HUES64 (cell line): ENCODE measurements around the gene KCNG2.

Experiments used
- H3K27ac ChIP-seq: 2 replicates; pipeline ENCODE4 v1.7.0; 2013; ENCODE audit warnings: low read depth, low read length, inconsistent platforms
- H3K27me3 ChIP-seq: 2 replicates; pipeline ENCODE4 v1.6.1; 2013; ENCODE audit warnings: mild to moderate bottlenecking, low read length; ENCODE audit not compliant: insufficient read depth
- H3K36me3 ChIP-seq: 2 replicates; pipeline ENCODE4 v1.6.1; 2013; ENCODE audit warnings: mild to moderate bottlenecking, low read length; ENCODE audit not compliant: insufficient read depth
- H3K4me1 ChIP-seq: 2 replicates; pipeline ENCODE4 v1.6.1; 2013; ENCODE audit warnings: mild to moderate bottlenecking, low read length, moderate library complexity; ENCODE audit not compliant: insufficient read depth
- H3K4me3 ChIP-seq: 2 replicates; pipeline ENCODE4 v1.5.1; 2013; ENCODE audit warnings: mild to moderate bottlenecking, low read length, moderate library complexity
- H3K9ac ChIP-seq: 2 replicates; pipeline ENCODE4 v1.6.1; 2013; ENCODE audit warnings: mild to moderate bottlenecking, low read depth, low read length
- H3K9me3 ChIP-seq: 2 replicates; pipeline ENCODE4 v1.6.1; 2013; ENCODE audit warnings: low read depth, low read length; ENCODE audit not compliant: insufficient read depth
- WGBS: fragments of 150-250, 120-280 bp; methylation state at CpG from one replicate; pipeline ENCODE4 v1.1.7; 2013; ENCODE audit warnings: missing lambda C conversion rate; 5-methylcytosine and 5-hydroxymethylcytosine counted together

Gene KCNG2

DNA sequence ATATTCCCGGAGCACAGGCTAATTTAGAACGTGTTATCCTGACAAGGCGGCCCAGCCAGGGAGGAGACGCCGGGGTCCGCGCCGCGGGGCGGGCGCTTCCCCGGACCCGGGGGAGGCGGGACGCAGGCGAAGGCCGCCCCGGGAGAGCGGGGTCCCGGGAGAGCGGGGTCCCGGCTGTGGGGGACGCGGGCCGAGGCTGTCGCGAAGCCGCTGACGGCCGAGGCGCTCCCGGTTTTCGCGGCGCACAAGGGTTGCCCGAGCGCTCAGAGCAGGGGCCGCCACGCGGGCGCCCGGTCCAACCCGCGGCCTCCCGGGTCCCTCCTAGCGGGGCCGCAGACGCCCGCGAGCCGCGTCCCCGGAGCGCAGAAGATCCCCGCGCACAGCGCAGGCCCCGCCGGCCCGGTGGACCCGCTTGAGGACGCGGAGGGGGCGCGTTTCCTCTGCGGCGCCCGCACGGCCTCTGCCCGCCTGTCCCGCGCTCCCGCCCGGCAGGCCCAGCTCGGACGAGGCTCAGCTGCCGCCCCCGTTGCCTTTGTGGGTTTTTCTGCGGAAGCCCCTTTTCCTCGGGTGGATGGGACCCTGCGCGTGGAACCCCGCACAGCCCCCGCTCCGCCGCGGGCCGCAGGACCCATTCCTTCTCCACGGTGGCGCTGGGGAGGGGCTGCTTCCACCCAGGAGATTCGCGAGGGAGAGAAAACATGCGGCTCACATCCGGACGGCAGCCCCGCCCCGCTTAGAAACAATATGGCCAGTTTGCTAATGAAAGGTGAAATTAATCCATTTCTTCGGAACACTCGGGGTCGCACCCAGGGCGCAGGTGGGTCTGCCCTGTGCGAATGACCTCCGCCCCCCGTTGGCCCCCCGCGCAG is 9.6 kb upstream of the KCNG2 start:
- Histone ChIP-seq H3K4me3 (peak overlapping the region; percentile 48), H3K36me3 (no peaks in the 10 kb centered on the region), H3K4me1 (no peaks in the 10 kb centered on the region), H3K27me3 (peaks cover 82% of the 10 kb centered on the region), H3K9me3 (no peaks in the 10 kb centered on the region), H3K9ac (peak overlapping the region; percentile 54; the same call in 1 of the 2 replicates), H3K27ac (no peak overlapping the region)
- WGBS, result 8% methylated on average over 106 of the region's 106 CpGs

DNA sequence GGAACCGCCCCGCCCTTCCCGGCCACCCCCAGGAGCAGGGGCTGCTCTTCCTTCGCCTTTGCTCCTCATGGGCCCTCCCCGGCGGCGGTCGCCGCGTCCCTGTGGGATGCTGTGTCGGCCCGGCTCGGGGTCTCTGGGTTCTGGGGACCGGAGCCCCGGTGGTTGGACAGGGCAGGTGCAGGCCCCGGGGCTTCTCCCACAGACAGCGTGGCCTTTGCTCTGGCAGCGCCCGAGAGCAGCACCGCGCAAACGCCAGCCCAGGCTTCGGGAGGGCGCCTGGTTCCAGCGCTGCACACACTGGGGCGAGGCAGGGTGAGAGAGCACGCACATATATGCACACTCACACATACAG is 9.0 kb upstream of the KCNG2 start:
- no peak overlapping the region for H3K9ac ChIP-seq
- H3K4me3 ChIP-seq, result peak overlapping the region; percentile 48; the same call in 1 of the 2 replicates
- H3K27ac ChIP-seq, result no peak overlapping the region
- H3K36me3 ChIP-seq, result no peaks in the 10 kb centered on the region
- H3K27me3 ChIP-seq, result peaks cover 80% of the 10 kb centered on the region
- H3K4me1 ChIP-seq, result no peaks in the 10 kb centered on the region
- H3K9me3 ChIP-seq, result no peaks in the 10 kb centered on the region
- WGBS, result 66% methylated on average over 27 of the region's 27 CpGs

DNA sequence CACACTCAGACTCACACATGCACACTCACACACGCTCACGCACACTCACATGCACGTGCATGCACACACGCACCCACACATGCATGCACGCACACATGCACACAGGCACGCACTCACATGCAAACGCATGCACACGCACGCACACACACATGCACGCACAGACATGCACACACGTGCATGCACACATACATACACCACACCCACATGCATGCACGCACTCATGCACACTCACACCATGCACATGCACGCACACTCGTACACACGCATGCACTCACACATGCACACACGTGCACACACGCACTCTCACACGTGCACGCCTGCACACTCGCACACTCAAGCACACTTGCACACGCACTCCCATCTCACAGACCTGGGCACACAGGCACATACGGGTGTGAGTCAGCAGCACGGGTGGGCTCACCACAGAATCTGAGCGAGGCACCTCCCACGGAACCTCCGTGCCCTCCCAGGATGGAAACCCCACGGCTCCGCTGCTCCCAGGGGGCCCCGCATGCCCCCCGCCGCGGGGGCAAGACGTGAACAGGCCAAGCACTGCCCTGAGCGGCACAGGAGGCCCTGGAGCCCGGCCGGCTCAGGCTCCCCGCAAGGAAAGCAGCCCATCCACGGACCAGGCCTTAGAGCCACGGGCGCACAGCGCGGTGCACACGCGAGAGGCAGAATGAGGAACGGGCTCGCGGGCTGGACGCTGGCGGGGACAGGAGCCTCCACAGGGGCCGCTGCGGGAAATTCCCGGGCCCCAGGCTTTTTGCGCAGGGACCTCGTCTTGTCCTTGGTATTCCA is 8.4 kb upstream of the KCNG2 start:
- WGBS, result 94% methylated on average over 54 of the region's 54 CpGs
- Histone ChIP-seq H3K4me1 (no peaks in the 10 kb centered on the region), H3K9me3 (no peaks in the 10 kb centered on the region), H3K27me3 (peaks cover 74% of the 10 kb centered on the region), H3K9ac (no peak overlapping the region), H3K27ac (no peak overlapping the region), H3K4me3 (no peak overlapping the region), H3K36me3 (no peaks in the 10 kb centered on the region)

DNA sequence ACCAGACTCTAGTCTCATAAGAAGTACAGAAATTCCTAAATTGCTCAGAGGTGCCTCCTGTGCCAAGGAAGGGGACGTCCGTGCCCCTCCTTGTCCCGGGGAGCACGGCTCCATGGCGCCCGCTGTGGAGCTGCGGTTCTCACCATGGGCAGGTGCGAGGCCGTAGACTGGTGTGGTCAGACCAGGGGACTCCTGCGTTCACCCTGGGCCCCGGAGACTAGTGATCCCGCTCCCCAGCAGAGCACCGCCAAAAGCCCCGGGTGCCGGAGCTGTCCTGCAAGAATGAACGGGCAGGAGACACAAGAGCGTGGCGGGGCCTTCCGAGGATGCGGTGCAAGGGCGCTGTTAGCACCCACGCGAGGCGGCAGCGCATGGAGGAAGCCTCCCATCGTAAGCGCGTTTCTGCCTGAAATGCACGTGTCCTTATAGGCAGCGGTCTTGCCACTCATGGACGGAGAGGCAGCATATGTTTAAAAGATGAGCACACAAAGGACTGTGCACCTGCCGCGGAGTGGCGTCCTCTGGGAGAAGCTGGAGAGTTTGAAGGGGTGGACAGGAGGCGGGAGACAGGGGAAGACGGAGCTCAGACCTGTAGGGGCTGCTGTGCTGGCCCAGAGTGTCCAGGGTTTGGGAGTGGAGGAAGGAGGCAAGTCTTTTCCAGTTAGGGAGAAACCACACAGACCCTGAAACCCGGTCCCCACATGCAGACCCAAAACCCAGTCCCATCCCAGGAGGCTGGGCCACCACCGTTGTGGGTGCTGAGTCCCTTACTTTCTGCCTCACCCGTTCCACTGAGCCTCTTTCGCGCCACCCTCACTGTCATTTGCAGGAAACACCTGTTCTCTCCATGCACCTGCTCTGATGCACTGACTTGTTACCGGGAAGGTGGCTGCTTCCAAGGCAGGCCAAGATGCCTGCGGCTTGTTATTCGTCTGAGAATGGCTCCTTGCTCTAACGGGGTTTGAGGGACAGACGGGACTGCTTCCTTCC is 7.5 kb upstream of the KCNG2 start:
- Histone ChIP-seq H3K27me3 (peaks cover 65% of the 10 kb centered on the region), H3K27ac (no peak overlapping the region), H3K36me3 (no peaks in the 10 kb centered on the region), H3K9me3 (no peaks in the 10 kb centered on the region), H3K9ac (no peak overlapping the region), H3K4me1 (no peaks in the 10 kb centered on the region), H3K4me3 (no peak overlapping the region)
- 88% methylated on average over 46 of the region's 46 CpGs for WGBS

DNA sequence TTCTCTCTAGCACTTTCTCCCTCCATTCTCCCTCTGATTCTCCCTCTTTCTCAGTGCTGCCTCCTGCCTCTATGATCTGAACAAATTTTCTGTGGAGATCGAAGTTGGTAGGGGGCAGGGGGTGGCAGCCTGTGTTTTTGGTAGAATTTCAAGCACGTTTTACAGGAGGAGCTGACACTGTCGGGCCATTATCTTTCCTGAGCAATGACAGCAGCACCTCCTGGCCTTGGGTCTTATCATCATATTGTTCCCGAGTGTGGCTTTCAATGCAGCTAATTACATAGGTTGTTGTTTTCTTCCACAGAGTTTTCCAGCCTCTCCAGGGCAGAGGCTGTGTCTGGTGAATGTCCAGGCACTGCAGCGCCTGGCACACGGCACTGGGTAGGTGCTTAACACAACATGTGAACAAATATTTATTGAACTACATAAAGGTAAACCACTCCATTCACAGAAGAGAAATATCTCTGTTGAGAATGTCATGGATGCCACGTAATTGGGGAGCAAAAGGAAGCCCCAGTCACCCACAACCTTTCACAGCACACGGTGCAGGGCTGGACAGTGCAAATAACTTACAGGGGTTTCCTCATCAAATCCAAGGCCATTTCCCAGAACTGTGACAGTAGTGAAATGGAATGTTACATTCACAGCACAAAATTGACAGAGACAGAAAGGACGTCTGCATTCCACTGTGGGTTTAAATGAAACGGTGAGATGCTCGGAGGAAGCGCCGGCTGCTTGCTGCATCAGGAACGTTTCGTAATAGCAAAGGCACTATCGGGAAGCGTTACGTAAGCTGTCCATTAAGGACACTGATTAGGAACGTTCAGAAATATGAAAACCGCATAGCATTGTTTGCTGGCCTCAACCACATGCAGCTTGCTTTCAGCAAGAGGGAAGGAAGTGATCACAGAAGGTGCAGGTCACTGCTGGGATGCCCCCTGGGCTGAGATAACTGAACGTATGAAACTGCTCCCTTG is 6.5 kb upstream of the KCNG2 start:
- H3K27me3 ChIP-seq, result peaks cover 64% of the 10 kb centered on the region
- H3K4me1 ChIP-seq, result no peaks in the 10 kb centered on the region
- WGBS, result 80% methylated on average over 21 of the region's 21 CpGs
- H3K4me3 ChIP-seq, result no peak overlapping the region
- H3K27ac ChIP-seq, result no peak overlapping the region
- H3K9ac ChIP-seq, result no peak overlapping the region
- H3K9me3 ChIP-seq, result no peaks in the 10 kb centered on the region
- no peaks in the 10 kb centered on the region for H3K36me3 ChIP-seq

DNA sequence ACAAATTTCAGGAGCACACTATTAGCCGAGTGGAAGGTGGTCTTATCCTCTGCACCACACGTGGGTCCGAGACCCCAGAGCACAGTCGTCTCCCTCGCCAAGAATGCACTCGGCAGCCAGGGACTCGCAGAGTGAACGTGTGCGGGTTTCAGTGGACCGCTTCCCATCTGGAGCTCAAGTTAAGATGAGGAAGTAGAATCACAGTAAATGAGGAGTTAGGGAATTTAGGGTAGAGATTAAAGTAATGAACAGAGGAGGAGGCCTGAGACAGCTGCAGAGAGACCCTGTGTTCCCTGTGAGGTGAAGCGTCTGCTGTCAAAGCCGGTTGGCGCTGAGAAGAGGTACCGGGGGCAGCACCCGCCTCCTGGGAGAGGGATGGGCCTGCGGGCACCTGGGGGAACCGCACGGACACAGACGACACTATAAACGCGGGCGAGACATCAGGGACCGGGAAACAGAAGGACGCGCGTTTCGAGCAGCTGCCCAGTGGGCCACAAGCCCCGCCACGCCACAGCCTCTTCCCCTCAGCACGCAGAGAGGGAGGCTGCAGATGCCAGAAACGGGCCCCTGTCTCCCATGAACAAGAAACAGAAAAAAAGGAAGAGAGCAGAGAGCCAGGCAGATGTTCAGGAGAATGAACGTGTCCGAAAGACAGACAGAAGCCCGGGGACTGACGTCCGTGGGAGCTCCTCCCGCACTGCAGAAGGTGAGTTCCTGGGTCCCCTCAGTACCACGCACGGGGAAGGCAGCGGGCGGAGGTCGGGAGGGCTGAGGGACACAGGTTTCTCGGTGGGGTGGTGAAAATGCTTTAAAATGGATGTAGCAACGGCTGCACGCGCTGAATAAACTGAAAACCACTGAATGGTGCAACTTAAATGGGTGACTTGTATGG is 5.4 kb upstream of the KCNG2 start:
- 94% methylated on average over 46 of the region's 46 CpGs for WGBS
- H3K4me3 ChIP-seq, result no peak overlapping the region
- H3K36me3 ChIP-seq, result no peaks in the 10 kb centered on the region
- H3K4me1 ChIP-seq, result no peaks in the 10 kb centered on the region
- peaks cover 64% of the 10 kb centered on the region for H3K27me3 ChIP-seq
- H3K27ac ChIP-seq, result no peak overlapping the region
- H3K9me3 ChIP-seq, result no peaks in the 10 kb centered on the region
- no peak overlapping the region for H3K9ac ChIP-seq

DNA sequence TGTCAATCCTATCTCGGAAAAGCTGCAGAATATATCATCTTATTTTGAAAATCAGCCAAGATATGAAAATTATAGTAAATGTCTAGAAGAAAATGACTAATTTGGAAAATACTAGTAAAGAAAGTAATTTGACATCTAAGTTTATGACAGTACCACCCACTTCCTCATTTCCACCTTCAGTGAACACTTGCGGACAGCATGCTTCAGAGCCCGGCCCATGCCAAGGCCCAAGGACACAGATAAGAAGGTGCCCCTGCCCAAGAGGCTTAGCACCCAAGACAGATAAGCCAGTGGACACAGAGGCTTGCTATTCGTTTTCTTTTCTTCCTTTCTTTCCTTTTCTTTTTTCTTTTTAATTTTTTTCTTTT is 4.8 kb upstream of the KCNG2 start:
- no peak overlapping the region for H3K27ac ChIP-seq
- no peaks in the 10 kb centered on the region for H3K4me1 ChIP-seq
- no peak overlapping the region for H3K4me3 ChIP-seq
- no peaks in the 10 kb centered on the region for H3K36me3 ChIP-seq
- H3K9me3 ChIP-seq, result no peaks in the 10 kb centered on the region
- no peak overlapping the region for H3K9ac ChIP-seq
- WGBS, result 89% methylated on average over 4 of the region's 4 CpGs
- H3K27me3 ChIP-seq, result peaks cover 63% of the 10 kb centered on the region

DNA sequence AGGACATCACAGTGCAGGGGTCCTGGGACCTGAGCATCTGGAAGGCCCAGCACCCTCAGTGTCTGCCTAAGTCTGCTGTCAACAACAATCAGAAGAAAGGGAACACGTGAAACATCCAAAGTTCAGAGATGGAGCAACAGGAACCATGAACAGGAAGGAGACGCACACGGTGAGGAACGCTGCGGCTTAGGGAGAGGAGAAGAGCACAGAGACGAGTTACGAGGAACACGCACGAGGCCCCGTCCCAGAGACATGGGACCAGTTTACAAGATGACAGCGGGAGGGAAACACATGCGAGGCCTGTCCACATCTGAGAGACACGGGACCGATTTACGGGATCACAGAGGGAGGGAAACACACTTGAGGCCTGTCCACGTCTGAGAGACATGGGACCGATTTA is 2.9 kb upstream of the KCNG2 start:
- Histone ChIP-seq H3K9ac (no peak overlapping the region), H3K36me3 (no peaks in the 10 kb centered on the region), H3K4me1 (no peaks in the 10 kb centered on the region), H3K27me3 (peaks cover 63% of the 10 kb centered on the region), H3K9me3 (no peaks in the 10 kb centered on the region), H3K4me3 (no peak overlapping the region), H3K27ac (no peak overlapping the region)
- 93% methylated on average over 17 of the region's 17 CpGs for WGBS

DNA sequence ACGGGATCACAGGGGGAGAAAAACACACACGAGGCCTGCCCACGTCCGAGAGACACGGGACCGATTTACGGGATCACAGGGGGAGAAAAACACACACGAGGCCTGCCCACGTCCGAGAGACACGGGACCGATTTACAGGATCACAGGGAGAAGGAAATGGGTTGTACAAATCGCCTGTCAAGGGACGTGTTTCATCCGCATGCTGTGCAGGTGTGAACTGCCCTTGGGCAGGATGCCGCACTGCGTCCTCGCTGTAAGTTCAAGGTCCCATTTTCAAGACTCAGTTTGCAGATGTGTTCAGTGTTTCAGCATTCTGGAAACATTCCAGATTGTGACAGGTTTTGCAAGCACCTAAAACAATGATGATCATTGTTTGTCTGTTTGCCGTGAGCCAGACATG is 2.3 kb upstream of the KCNG2 start:
- Histone ChIP-seq H3K27me3 (peaks cover 63% of the 10 kb centered on the region), H3K4me1 (no peaks in the 10 kb centered on the region), H3K4me3 (no peak overlapping the region), H3K9ac (no peak overlapping the region), H3K9me3 (no peaks in the 10 kb centered on the region), H3K36me3 (no peaks in the 10 kb centered on the region), H3K27ac (no peak overlapping the region)
- WGBS, result 96% methylated on average over 19 of the region's 19 CpGs
